Muscle layer of duodenum (tissue), 2 donors: Measurements from ENCODE around the gene CD3D.

Source experiments
- H3K27ac ChIP-seq: one replicate; pipeline ENCODE4 v1.7.0; 2013; ENCODE audit warnings: mild to moderate bottlenecking, low read length
- H3K27me3 ChIP-seq: one replicate; pipeline ENCODE4 v1.7.0; 2013; ENCODE audit warnings: low read depth, mild to moderate bottlenecking, control low read depth, low read length
- H3K36me3 ChIP-seq, 2 donors: one replicate each; pipeline ENCODE4 v1.7.0; 2013; ENCODE audit warnings: low read length in 2 of 2, control low read depth in 1 of 2, mild to moderate bottlenecking in 1 of 2; ENCODE audit not compliant: insufficient read depth in 2 of 2, control insufficient read depth in 1 of 2
- H3K4me1 ChIP-seq, 2 donors: one replicate each; pipeline ENCODE4 v1.7.0; 2013; ENCODE audit warnings: low read length in 2 of 2, mild to moderate bottlenecking in 2 of 2, control low read depth in 1 of 2, moderate library complexity in 1 of 2; ENCODE audit not compliant: insufficient read depth in 2 of 2, control insufficient read depth in 1 of 2
- H3K4me3 ChIP-seq, 2 donors: one replicate each; pipeline ENCODE4 v1.7.0; 2013; ENCODE audit warnings: low read length in 2 of 2, low read depth in 1 of 2, mild to moderate bottlenecking in 1 of 2
- H3K9me3 ChIP-seq, 2 donors: one replicate each; pipeline ENCODE4 v1.7.0; 2013; ENCODE audit warnings: low read length in 2 of 2, control low read depth in 1 of 2, mild to moderate bottlenecking in 1 of 2; ENCODE audit not compliant: control insufficient read depth in 1 of 2
- donor health status: healthy.

Gene CD3D

DNA sequence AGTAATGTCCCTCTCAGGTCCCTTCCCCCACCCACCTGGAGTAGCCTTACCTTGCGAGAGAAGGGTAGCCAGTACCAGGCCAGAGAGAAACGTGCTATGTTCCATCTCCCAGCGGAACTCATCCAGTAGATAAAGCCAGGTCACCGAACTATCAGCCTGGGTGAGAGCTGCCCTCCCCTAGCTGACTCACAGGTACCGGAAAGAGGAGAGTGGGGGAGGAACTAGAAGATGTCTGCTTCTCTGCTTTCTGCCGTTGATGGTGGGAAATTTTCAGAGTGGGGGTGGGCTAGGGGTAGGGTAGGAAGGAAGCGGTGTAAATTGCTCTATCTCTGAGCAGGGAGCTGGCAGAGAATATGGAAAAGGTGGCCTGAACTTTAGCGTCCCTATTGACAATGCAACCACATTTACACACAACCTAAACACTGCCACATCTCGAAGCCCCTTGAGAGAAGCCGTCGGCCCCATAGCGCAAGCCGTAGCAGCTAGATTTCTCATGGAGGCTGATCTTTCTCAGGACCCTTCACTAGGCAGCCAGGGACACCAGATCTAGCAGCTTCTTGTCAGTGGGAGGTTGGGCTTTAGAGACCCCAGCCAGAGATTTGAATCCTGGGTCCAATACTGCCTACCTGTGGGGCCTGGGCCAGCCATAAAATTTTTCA, at the start of gene CD3D:
Gene CD3D (minus strand): TSS at position 203 of the 659 bp plus-strand sequence. CDS start 98 bp downstream, at position 105.
- H3K36me3 ChIP-seq: no peaks in the 10 kb centered on the region
- H3K4me1 ChIP-seq: no peaks in the 10 kb centered on the region
- H3K27me3 ChIP-seq: no peaks in the 10 kb centered on the region
- H3K27ac ChIP-seq: no peak within 1 kb of the TSS
- no peak within 1 kb of the TSS for H3K4me3 ChIP-seq
- H3K9me3 ChIP-seq: no peaks in the 10 kb centered on the region

DNA sequence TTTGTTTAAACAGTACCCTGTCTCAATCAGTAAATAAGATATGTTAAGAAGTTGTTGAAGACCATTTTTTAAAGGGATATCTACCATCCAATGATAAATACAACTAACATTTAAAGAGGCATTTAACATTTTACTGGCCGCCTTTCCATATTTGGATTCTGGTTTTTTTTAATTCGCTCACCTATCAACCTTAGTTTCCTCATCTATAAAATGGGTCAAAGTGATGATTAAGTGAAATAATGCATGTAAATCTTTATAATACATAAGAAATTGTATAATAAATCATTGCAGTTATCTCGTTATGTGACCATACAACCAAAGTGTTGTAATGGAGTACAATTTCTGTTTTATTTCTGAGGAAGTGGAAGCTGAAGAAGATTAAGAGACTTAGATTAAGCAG, 41.2 kb upstream of the CD3D start:
- Histone ChIP-seq H3K36me3 (peaks cover 80 to 97% of the 10 kb centered on the region in 2 donors), H3K27ac (no peak overlapping the region), H3K27me3 (no peaks in the 10 kb centered on the region), H3K4me3 (no peak overlapping the region), H3K9me3 (no peaks in the 10 kb centered on the region), H3K4me1 (no peaks in the 10 kb centered on the region)

DNA sequence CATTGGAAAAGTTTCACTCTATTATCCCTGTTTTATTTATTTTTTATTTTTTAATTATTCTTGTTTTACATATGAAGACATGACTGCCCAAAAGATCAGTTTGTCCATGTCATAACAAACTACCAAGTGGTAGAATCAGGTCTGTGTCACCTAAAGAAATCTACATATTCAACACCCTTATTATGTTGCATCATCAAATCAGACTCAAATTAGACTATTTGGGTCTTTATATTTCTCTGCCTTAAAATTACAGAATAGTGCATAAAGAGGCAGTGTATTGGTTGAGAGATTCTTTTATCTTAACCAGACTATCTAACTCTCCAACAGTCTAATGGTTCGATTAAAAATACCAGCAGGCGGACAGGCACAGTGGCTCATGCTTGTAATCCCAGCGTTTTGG, 40.4 kb upstream of the CD3D start:
- H3K27me3 ChIP-seq: no peaks in the 10 kb centered on the region
- H3K36me3 ChIP-seq: peaks cover 86 to 94% of the 10 kb centered on the region in 2 donors
- no peak overlapping the region for H3K27ac ChIP-seq
- no peak overlapping the region for H3K4me3 ChIP-seq
- H3K9me3 ChIP-seq: no peaks in the 10 kb centered on the region
- no peaks in the 10 kb centered on the region for H3K4me1 ChIP-seq

DNA sequence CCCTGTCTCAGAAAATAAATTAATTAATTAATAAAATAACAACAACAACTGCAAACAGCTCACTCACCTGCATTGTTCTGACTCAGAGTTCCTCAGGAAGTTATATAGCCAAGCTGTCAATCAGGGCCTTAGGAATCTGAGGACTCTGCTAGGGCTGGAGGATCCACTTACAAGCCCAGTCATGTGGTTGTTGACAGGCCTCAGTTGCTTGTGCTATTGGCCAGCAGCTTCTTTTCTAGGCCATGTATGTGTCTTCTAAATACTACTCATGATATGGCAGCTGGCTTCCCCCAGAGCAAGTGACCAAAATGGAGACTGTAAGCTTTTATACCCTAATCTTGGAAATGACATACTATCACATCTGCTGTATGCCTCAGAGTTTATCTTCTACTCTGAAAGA, 38.1 kb upstream of the CD3D start:
- Histone ChIP-seq H3K36me3 (peaks cover 76 to 92% of the 10 kb centered on the region in 2 donors), H3K4me1 (no peaks in the 10 kb centered on the region), H3K27ac (no peak overlapping the region), H3K27me3 (no peaks in the 10 kb centered on the region), H3K9me3 (no peaks in the 10 kb centered on the region), H3K4me3 (no peak overlapping the region)

DNA sequence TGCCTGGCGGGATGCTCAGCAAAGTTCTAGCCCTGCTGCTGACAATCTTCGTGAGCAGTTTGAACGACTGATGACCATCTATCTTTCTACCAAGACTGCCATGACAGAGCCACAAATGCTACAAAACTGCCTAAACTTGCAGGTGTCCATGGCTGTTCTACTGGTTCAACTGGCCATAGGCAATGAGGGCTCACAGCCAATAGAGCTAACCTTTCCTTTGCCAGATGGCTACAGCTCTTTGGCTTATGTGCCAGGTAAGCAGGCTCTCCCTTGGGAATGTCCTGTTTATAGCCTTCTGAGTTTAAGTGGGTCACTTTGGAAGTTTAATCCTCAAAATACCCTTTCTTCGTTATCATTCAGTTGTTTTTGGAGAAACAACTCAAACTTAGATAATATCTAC, 37.0 kb upstream of the CD3D start:
- H3K9me3 ChIP-seq: no peaks in the 10 kb centered on the region
- no peaks in the 10 kb centered on the region for H3K27me3 ChIP-seq
- no peaks in the 10 kb centered on the region for H3K4me1 ChIP-seq
- no peak overlapping the region for H3K27ac ChIP-seq
- H3K36me3 ChIP-seq: peaks cover 72 to 90% of the 10 kb centered on the region in 2 donors
- H3K4me3 ChIP-seq: no peak overlapping the region

DNA sequence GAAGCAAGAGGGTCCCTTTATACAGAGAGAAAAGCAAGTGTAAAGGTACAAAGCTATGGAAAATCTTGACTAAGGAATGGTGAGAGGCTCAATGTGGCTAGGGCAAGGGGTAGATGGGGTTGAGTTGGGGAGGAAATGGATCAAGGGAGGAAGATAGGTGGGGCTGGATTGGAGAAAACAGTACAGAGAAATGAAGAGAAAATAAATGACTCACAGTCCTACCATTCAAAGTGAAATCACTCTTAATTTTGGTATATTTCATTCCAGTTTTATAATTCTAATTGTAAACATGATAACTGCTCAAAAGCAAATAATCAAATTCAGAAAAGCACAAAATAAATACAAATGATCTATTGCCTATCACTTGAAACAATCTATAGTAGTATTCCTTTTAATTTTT, 33.5 kb upstream of the CD3D start:
- no peak overlapping the region for H3K27ac ChIP-seq
- H3K9me3 ChIP-seq: no peaks in the 10 kb centered on the region
- peaks cover 73 to 91% of the 10 kb centered on the region in 2 donors for H3K36me3 ChIP-seq
- H3K27me3 ChIP-seq: no peaks in the 10 kb centered on the region
- H3K4me3 ChIP-seq: no peak overlapping the region
- H3K4me1 ChIP-seq: no peaks in the 10 kb centered on the region

DNA sequence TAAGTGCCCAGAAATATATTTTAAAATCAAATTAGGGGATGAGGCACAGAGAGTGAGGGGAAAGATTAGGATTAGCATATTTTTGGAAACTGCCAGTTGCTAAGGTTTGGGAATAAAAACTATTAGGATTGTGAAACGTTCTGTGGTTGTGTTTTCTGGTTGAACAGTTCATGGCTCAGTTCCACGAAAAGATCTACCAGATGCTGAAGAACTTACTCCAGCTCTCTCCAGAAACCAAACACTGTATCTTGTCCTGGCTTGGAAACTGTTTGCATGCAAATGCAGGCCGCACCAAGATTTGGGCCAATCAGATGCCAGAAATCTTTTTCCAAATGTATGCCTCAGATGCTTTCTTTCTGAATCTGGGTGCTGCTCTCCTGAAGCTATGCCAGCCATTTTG, 32.2 kb upstream of the CD3D start:
- Histone ChIP-seq H3K27me3 (no peaks in the 10 kb centered on the region), H3K27ac (no peak overlapping the region), H3K4me3 (no peak overlapping the region), H3K36me3 (peaks cover 76 to 92% of the 10 kb centered on the region in 2 donors), H3K4me1 (no peaks in the 10 kb centered on the region), H3K9me3 (no peaks in the 10 kb centered on the region)

DNA sequence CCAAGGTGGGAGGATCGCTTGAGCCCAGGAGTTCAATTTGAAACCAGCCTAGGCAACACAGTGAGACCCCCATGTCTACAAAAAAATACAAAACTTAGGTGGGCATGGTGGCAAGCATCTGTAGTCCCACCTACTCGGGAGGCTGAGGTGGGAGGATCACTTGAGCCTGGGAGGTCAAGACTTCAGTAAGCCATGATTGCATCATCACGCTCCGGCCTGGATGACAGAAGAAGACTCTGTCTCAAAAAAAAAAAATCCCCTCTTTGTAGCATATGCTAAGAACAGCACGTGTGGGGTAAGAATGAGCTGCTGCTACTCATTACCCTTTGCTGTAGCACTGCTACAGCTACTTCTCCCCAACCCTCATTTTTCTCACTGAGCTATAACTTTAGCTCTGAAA, 31.4 kb upstream of the CD3D start:
- no peaks in the 10 kb centered on the region for H3K27me3 ChIP-seq
- no peak overlapping the region for H3K27ac ChIP-seq
- peaks cover 73 to 92% of the 10 kb centered on the region in 2 donors for H3K36me3 ChIP-seq
- H3K4me3 ChIP-seq: no peak overlapping the region
- H3K4me1 ChIP-seq: no peaks in the 10 kb centered on the region
- no peaks in the 10 kb centered on the region for H3K9me3 ChIP-seq

DNA sequence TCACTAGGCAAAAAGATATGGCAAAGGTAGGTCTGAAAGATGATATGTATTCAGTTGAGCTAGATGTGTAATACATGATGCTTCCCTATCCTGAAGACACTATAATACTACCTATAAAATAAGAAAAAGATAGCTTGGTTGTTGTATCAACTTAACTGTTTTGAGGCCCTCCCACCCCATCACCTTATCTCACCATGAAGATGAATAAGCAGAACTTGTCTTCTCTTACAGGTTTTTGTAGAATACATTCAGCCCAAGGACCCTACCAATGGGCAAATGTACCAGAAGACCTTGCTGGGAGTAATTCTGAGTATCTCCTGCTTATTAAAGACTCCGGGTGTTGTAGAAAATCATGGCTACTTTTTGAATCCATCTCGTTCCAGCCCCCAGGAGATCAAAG, 30.8 kb upstream of the CD3D start:
- no peaks in the 10 kb centered on the region for H3K9me3 ChIP-seq
- H3K27me3 ChIP-seq: no peaks in the 10 kb centered on the region
- H3K27ac ChIP-seq: no peak overlapping the region
- peaks cover 74 to 94% of the 10 kb centered on the region in 2 donors for H3K36me3 ChIP-seq
- no peaks in the 10 kb centered on the region for H3K4me1 ChIP-seq
- H3K4me3 ChIP-seq: no peak overlapping the region

DNA sequence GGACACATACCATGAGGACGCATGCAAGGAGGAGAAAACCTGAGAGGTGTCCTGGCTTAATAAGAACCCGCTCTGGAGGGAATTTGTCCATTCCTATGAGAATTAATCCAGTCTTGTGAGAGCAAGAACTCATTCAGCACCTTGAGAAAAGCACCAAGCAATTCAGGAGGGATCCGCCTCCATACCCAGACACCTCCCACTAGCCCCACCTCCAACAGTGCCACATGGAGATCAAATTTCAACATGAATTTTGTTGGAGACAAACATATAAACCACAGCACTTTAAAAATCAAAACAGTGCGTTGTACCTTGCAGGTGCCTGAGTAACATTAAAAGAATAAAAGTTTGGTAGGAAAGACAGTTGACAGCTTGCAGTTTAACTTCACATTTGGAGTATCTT, 28.3 kb upstream of the CD3D start:
- Histone ChIP-seq H3K4me1 (no peaks in the 10 kb centered on the region), H3K27ac (no peak overlapping the region), H3K27me3 (no peaks in the 10 kb centered on the region), H3K9me3 (no peaks in the 10 kb centered on the region), H3K4me3 (no peak overlapping the region), H3K36me3 (peaks cover 63 to 93% of the 10 kb centered on the region in 2 donors)

DNA sequence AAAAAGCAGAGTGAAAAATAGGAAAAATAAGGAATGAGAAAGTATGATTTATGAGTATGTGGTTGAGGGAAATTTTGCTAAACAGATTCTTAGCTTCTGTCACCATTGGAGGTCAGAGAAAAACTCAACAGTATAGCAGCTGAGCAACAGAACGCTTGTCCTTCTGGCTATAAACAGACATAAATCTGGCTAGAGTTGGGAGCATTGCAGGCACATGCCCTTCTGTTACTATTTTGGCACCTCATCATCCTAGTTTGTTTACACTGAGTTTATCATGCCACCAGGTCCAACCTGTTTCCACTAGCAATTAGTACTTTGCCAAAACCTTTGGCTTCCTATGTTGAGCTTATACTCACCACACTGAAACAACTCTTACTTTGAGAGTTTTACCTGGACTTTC, 23.8 kb upstream of the CD3D start:
- Histone ChIP-seq H3K4me1 (peaks cover 0 to 5% of the 10 kb centered on the region in 2 donors), H3K27ac (no peak overlapping the region), H3K4me3 (no peak overlapping the region), H3K27me3 (no peaks in the 10 kb centered on the region), H3K36me3 (peaks cover 39 to 62% of the 10 kb centered on the region in 2 donors), H3K9me3 (no peaks in the 10 kb centered on the region)

DNA sequence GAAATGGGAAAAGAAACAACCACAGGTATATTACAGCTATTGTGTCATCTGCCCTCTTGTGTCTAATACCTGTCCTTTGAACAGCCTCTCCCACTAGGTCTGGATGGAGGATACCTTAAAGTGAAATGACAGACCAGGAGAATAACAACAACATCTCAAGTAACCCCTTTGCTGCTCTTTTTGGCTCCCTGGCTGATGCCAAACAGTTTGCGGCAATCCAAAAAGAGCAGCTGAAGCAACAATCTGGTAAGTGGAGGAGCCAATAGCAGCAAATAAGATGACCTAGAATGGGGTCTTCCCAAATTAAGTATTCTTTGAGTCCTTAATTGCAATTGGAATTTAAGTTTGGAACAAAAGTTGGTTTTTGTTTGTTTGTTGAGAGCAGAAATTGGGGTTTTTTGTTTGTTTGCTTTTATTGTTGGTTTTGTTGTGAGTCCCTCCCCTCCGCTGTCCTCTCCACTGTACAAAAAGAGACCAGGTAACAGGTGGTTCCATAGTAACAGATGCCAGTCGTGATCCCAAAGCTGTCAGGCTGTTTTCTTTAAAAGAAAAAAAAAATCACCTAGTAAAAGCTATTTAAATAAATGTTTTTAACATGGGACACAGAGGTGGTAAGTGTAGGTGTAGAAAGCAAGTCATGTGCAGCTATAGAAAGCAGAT, 22.6 kb upstream of the CD3D start:
- H3K27ac ChIP-seq: no peak overlapping the region
- peaks cover 28 to 50% of the 10 kb centered on the region in 2 donors for H3K36me3 ChIP-seq
- H3K4me1 ChIP-seq: peaks cover 2 to 16% of the 10 kb centered on the region in 2 donors
- no peak overlapping the region for H3K4me3 ChIP-seq
- no peaks in the 10 kb centered on the region for H3K27me3 ChIP-seq
- H3K9me3 ChIP-seq: no peaks in the 10 kb centered on the region
